A549 (cell line): ENCODE data around the gene PPP2R5C. TPM values are rescaled to one million over a fixed set of nuclear protein-coding genes. Genes with fewer than 3 reads are reported as not detected.

Experiments used
- ATAC-seq, 2 experiments: fragments of 200-7000 bp in 1 of 2; fragments of >200 bp in 1 of 2; cut with Nextera tagmentation in 1 of 2; cut with Tn5 transposase in 1 of 2; 3 replicates each; pipeline versions ENCODE4 v1.8.0 to v1.9.1; 2018 to 2020; ENCODE audit warnings: mild to moderate bottlenecking in 1 of 2, moderate library complexity in 1 of 2
- CTCF ChIA-PET: fragments of 300-600 bp; sonication (Branson Sonifier 250); formaldehyde crosslinking; extraction: SDS; loops from one replicate; lab custom pipeline; 2021; ENCODE audit warnings: antibody characterized with exemption, inconsistent platforms; lab: Yijun Ruan, JAX
- POLR2A ChIA-PET: fragments of 350-600 bp; formaldehyde crosslinking; extraction: SDS; loops from one replicate; lab custom pipeline; 2021; ENCODE audit warnings: antibody characterized with exemption, inconsistent platforms; lab: Yijun Ruan, JAX
- DNase-seq, 2 experiments: peaks; one replicate each; pipeline versions ENCODE4 v3.0.0 to v3.0.0-alpha.2; 2011 to 2016; ENCODE audit warnings: low read depth in 1 of 2, low spot score in 1 of 2
- FAIRE-seq: peaks from 2 replicates; lab custom pipeline; 2011; peaks lifted over from hg19 to GRCh38; lab: Jason Lieb, UNC
- H3K27ac ChIP-seq, 2 experiments: fragments of >200 bp; sonication (Bioruptor Twin); formaldehyde crosslinking; 3 replicates each; pipeline ENCODE4 v1.5.1; 2016 to 2017
- H3K4me1 ChIP-seq: fragments of >200 bp; sonication (Bioruptor Twin); formaldehyde crosslinking; 3 replicates; pipeline ENCODE4 v1.6.1; 2016
- H3K4me2 ChIP-seq: fragments of >200 bp; sonication (Bioruptor Twin); formaldehyde crosslinking; 3 replicates; pipeline ENCODE4 v1.6.1; 2016
- H3K4me3 ChIP-seq: fragments of >200 bp; sonication (Bioruptor Twin); formaldehyde crosslinking; 3 replicates; pipeline ENCODE4 v1.5.1; 2016
- H3K9me3 ChIP-seq: fragments of >200 bp; sonication (Bioruptor Twin); formaldehyde crosslinking; 3 replicates; pipeline ENCODE4 v1.6.1; 2016
- ATOH8 ChIP-seq: fragments of 250-450 bp; sonication (Bioruptor Pico); IDR thresholded peaks from 2 replicates; pipeline ENCODE4 v1.5.0; 2020; ENCODE audit warnings: low read depth, mild to moderate bottlenecking, moderate library complexity
- BHLHE40 ChIP-seq: IDR thresholded peaks from 2 replicates; pipeline ENCODE4 v1.6.1; 2012; ENCODE audit warnings: low read depth, low read length, inconsistent platforms
- CBX2 ChIP-seq: fragments of 200-600 bp; sonication (generic); IDR thresholded peaks from 2 replicates; pipeline ENCODE4 v1.6.1; 2016; ENCODE audit warnings: low read depth, mild to moderate bottlenecking, borderline replicate concordance
- CBX8 ChIP-seq: fragments of 200-600 bp; sonication (generic); IDR thresholded peaks from 2 replicates; pipeline ENCODE4 v1.6.1; 2016
- CEBPB ChIP-seq, 2 experiments: fragments of >200 bp in 1 of 2; sonication (Bioruptor Twin) in 1 of 2; formaldehyde crosslinking in 1 of 2; IDR thresholded peaks; 2 replicates each; pipeline ENCODE4 v1.6.1; 2012 to 2016
- EHF ChIP-seq: fragments of 250-450 bp; sonication (Bioruptor Pico); IDR thresholded peaks from 2 replicates; pipeline ENCODE4 v1.5.0; 2020; ENCODE audit warnings: mild to moderate bottlenecking
- EHMT2 ChIP-seq: fragments of 200-600 bp; sonication (generic); IDR thresholded peaks from 2 replicates; pipeline ENCODE4 v1.6.1; 2016; ENCODE audit warnings: antibody characterized with exemption, low read depth, mild to moderate bottlenecking, moderate library complexity
- FOSL2 ChIP-seq, 2 experiments: fragments of 450-650 bp in 1 of 2; fragments of >200 bp in 1 of 2; sonication (Bioruptor Twin) in 1 of 2; formaldehyde crosslinking; IDR thresholded peaks; 2 replicates each; pipeline versions ENCODE4 v1.5.0 to v1.6.1; 2016 to 2020; ENCODE audit warnings: mild to moderate bottlenecking in 1 of 2, moderate library complexity in 1 of 2
- HDAC2 ChIP-seq: fragments of 200-600 bp; sonication (generic); IDR thresholded peaks from 2 replicates; pipeline ENCODE4 v1.6.1; 2016
- HEYL ChIP-seq: fragments of 250-450 bp; sonication (Bioruptor Pico); IDR thresholded peaks from 2 replicates; pipeline ENCODE4 v1.8.0; 2021; ENCODE audit warnings: mild to moderate bottlenecking, moderate library complexity
- JUN ChIP-seq, 2 experiments: fragments of >200 bp; sonication (Bioruptor Twin); formaldehyde crosslinking; IDR thresholded peaks; 2 replicates in 1 of 2; 3 replicates in 1 of 2; pipeline ENCODE4 v1.6.1; 2016 to 2017
- KDM1A ChIP-seq: fragments of 200-600 bp; sonication (generic); IDR thresholded peaks from 2 replicates; pipeline ENCODE4 v1.6.1; 2016; ENCODE audit warnings: low read depth, mild to moderate bottlenecking
- KDM5A ChIP-seq: fragments of 200-600 bp; sonication (generic); IDR thresholded peaks from 2 replicates; pipeline ENCODE4 v1.6.1; 2016; ENCODE audit warnings: antibody characterized with exemption, mild to moderate bottlenecking
- MAFK ChIP-seq: fragments of 450-650 bp; IDR thresholded peaks from 2 replicates; pipeline ENCODE4 v1.6.1; 2014; ENCODE audit not compliant: partially characterized antibody
- MAZ ChIP-seq: fragments of 150-350 bp; IDR thresholded peaks from 2 replicates; pipeline ENCODE4 v1.6.1; 2014; ENCODE audit warnings: antibody characterized with exemption, low read depth, low read length, borderline replicate concordance
- MYC ChIP-seq: IDR thresholded peaks from 2 replicates; pipeline ENCODE4 v1.6.1; 2012; ENCODE audit warnings: mild to moderate bottlenecking, inconsistent platforms, low read length, improper control_type of control experiment, borderline replicate concordance
- NFE2L2 ChIP-seq: fragments of 150-350 bp; conservative IDR thresholded peaks from 2 replicates; pipeline ENCODE4 v1.6.1; 2014; ENCODE audit warnings: low read length
- NPAS2 ChIP-seq: fragments of 250-450 bp; sonication (Bioruptor Pico); IDR thresholded peaks from 2 replicates; pipeline ENCODE4 v1.8.0; 2022; ENCODE audit warnings: mild to moderate bottlenecking, moderate library complexity, borderline replicate concordance
- POLR2AphosphoS2 ChIP-seq: conservative IDR thresholded peaks from 2 replicates; pipeline ENCODE4 v1.6.1; 2012; ENCODE audit warnings: low read length, improper control_type of control experiment, inconsistent platforms
- RAD21 ChIP-seq, 2 experiments: fragments of >200 bp in 1 of 2; sonication (Bioruptor Twin) in 1 of 2; formaldehyde crosslinking in 1 of 2; IDR thresholded peaks in 1 of 2; conservative IDR thresholded peaks in 1 of 2; 2 replicates in 1 of 2; 3 replicates in 1 of 2; pipeline ENCODE4 v1.6.1; 2012 to 2018; ENCODE audit warnings: inconsistent platforms in 1 of 2
- RARB ChIP-seq: fragments of 250-450 bp; sonication (Bioruptor Pico); IDR thresholded peaks from 2 replicates; pipeline ENCODE4 v1.8.0; 2021; ENCODE audit warnings: mild to moderate bottlenecking, moderate library complexity
- RFX5 ChIP-seq: fragments of 450-650 bp; IDR thresholded peaks from 2 replicates; pipeline ENCODE4 v1.7.1; 2014; ENCODE audit warnings: antibody characterized with exemption, mild to moderate bottlenecking, moderate library complexity
- SREBF2 ChIP-seq: fragments of 450-650 bp; IDR thresholded peaks from 2 replicates; pipeline ENCODE4 v1.6.1; 2014; ENCODE audit warnings: mild to moderate bottlenecking, moderate library complexity
- TFCP2L1 ChIP-seq: fragments of 250-450 bp; sonication (Bioruptor Pico); IDR thresholded peaks from 2 replicates; pipeline ENCODE4 v1.5.0; 2021; ENCODE audit warnings: mild to moderate bottlenecking
- USF2 ChIP-seq: fragments of 450-650 bp; IDR thresholded peaks from 2 replicates; pipeline ENCODE4 v1.6.1; 2014; ENCODE audit warnings: antibody characterized with exemption
- ZNF302 ChIP-seq: fragments of 250-450 bp; sonication (Bioruptor Pico); IDR thresholded peaks from 2 replicates; pipeline ENCODE4 v1.9.0; 2021; ENCODE audit warnings: inconsistent platforms, mild to moderate bottlenecking, moderate library complexity
- WGBS: methylation state at CpG from one replicate; pipeline ENCODE4 v1.1.6; 2017; ENCODE audit errors: missing lambda C conversion rate; 5-methylcytosine and 5-hydroxymethylcytosine counted together
- polyA plus RNA-seq, 4 experiments: library from polyadenylated mRNA; depleted of rRNA in 3 of 4; stranded (reverse); fragments of >200 nt; fragmentation: RNase III in 1 of 4; extraction: RNeasy Plus Mini Kit Qiagen cat#74134 plus additional on column Dnase treatment in 1 of 4; gene quantifications; 2 replicates in 3 of 4; 3 replicates in 1 of 4; pipeline ENCODE4 v1.2.3, GENCODE V29; 2011 to 2017
- TF ChIP-seq, protein P1 (sequence below): fragments of >200 bp; sonication (Bioruptor Twin); formaldehyde crosslinking; IDR thresholded peaks from 3 replicates; pipeline ENCODE4 v1.5.1; 2016
- TF ChIP-seq, protein P2 (sequence below): IDR thresholded peaks from 2 replicates; pipeline ENCODE4 v1.6.1; 2012
- TF ChIP-seq, protein P3 (sequence below): fragments of 150-350 bp; IDR thresholded peaks from 2 replicates; pipeline ENCODE4 v1.6.1; 2014; ENCODE audit warnings: low read depth, mild to moderate bottlenecking, low read length

Gene PPP2R5C
- polyA plus RNA-seq, 2 of the 4 experiments (the other 2 are of a cell fraction), result 74.8 to 150 TPM

DNA sequence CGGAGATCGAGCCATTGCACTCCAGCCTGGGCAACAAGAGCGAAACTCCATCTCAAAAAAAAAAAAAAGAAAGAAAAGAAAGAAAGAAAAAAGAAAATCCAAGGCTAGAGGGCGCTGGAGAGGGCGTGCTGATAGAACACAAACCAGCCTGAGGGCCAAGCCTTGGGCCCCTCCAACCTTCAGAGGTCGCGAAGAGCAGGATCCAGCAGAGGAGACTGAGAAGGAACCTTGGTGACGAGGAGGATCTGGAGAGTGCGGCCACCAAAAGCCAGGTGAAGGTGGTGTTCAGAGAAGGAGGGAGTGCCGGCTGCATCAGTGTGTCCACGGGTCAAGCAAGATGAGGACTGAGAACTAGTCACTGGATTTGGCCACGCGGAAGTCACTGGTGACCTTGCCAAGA lies 198.7 kb downstream of the PPP2R5C start:
- FAIRE-seq, result no peak
- TF ChIP-seq MYC (no peak), HEYL (CRISPR knock-in tag) (no peak), ZNF302 (CRISPR knock-in tag) (no peak), RAD21 (conservative IDR thresholded peaks at IDR 0.05 in 1 of 2, IDR thresholded peaks at IDR 0.05 in 1 of 2) (0 out of 5 replicates have a peak, but pooled peaks have one; percentile 12 to 27), CBX2 (no peak)
- TF ChIP-seq, protein P1, sequence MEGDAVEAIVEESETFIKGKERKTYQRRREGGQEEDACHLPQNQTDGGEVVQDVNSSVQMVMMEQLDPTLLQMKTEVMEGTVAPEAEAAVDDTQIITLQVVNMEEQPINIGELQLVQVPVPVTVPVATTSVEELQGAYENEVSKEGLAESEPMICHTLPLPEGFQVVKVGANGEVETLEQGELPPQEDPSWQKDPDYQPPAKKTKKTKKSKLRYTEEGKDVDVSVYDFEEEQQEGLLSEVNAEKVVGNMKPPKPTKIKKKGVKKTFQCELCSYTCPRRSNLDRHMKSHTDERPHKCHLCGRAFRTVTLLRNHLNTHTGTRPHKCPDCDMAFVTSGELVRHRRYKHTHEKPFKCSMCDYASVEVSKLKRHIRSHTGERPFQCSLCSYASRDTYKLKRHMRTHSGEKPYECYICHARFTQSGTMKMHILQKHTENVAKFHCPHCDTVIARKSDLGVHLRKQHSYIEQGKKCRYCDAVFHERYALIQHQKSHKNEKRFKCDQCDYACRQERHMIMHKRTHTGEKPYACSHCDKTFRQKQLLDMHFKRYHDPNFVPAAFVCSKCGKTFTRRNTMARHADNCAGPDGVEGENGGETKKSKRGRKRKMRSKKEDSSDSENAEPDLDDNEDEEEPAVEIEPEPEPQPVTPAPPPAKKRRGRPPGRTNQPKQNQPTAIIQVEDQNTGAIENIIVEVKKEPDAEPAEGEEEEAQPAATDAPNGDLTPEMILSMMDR, result peak; percentile 54
- CTCF ChIA-PET, result interaction anchor here (0.6 to 4.0 kb wide), 37 partner anchors 8 to 1859 kb away, joined by 3 to 42 read pairs (median 9); partner anchors contain the start of gene ZNF839
- no peak for DNase-seq
- Histone ChIP-seq H3K4me2 (peak overlapping the region; percentile 49), H3K27ac (peak overlapping the region in 1 of 2 experiments; percentile 45; a peak in 2 of 6 replicates), H3K4me3 (no peak overlapping the region), H3K9me3 (no peaks in the 10 kb centered on the region), H3K4me1 (peaks cover 28% of the 10 kb centered on the region)
- POLR2A ChIA-PET, result interaction anchor here (0.7 kb wide), 1 partner anchor 150 kb away, joined by 3 read pairs; no protein-coding TSS in a partner anchor
- peak in 1 of 2 experiments; percentile 12; a peak in 3 of 6 replicates for ATAC-seq
- WGBS, result 47% methylated on average over 13 of the region's 13 CpGs

GRCh38 chr14:101961011-101961721 lies 199.7 kb downstream of the PPP2R5C start:
- ATAC-seq (peak; percentile 11 to 60), FAIRE-seq (no peak), DNase-seq (peak; percentile 77 to 89)
- Histone ChIP-seq H3K27ac (peak overlapping the region; percentile 82 to 99), H3K4me2 (peak overlapping the region; percentile 66; the same call in 2 of the 3 replicates), H3K9me3 (no peaks in the 10 kb centered on the region), H3K4me1 (peaks cover 28% of the 10 kb centered on the region), H3K4me3 (no peak overlapping the region)
- CTCF ChIA-PET, result interaction anchor here (0.6 to 4.0 kb wide), 52 partner anchors 9 to 360 kb away, joined by 3 to 42 read pairs (median 6); partner anchors contain the start of gene ZNF839
- WGBS, result 51% methylated on average over 12 of the region's 19 CpGs
- POLR2A ChIA-PET, result interaction anchor here (0.6 kb wide), 1 partner anchor 12 kb away, joined by 3 read pairs; no protein-coding TSS in a partner anchor
- no peak for TF ChIP-seq USF2
- TF ChIP-seq, protein P2, sequence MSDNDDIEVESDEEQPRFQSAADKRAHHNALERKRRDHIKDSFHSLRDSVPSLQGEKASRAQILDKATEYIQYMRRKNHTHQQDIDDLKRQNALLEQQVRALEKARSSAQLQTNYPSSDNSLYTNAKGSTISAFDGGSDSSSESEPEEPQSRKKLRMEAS, result peak; percentile 91
- no peak for TF ChIP-seq FOSL2 (IDR thresholded peaks at IDR 0.05)
- TF ChIP-seq FOSL2 (CRISPR knock-in tag; IDR thresholded peaks at IDR 0.05), result no peak
- no peak for TF ChIP-seq ATOH8 (CRISPR knock-in tag)
- TF ChIP-seq, protein P3, sequence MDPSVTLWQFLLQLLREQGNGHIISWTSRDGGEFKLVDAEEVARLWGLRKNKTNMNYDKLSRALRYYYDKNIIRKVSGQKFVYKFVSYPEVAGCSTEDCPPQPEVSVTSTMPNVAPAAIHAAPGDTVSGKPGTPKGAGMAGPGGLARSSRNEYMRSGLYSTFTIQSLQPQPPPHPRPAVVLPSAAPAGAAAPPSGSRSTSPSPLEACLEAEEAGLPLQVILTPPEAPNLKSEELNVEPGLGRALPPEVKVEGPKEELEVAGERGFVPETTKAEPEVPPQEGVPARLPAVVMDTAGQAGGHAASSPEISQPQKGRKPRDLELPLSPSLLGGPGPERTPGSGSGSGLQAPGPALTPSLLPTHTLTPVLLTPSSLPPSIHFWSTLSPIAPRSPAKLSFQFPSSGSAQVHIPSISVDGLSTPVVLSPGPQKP, result no peak
- no peak for TF ChIP-seq RFX5
- TF ChIP-seq BHLHE40, result no peak
- no peak for TF ChIP-seq CBX8
- no peak for TF ChIP-seq JUN (IDR thresholded peaks at IDR 0.05)
- TF ChIP-seq CBX2, result no peak
- no peak for TF ChIP-seq EHF
- no peak for TF ChIP-seq POLR2AphosphoS2
- TF ChIP-seq SREBF2, result no peak
- no peak for TF ChIP-seq NFE2L2
- no peak for TF ChIP-seq ZNF302 (CRISPR knock-in tag)
- TF ChIP-seq NPAS2 (CRISPR knock-in tag), result no peak
- no peak for TF ChIP-seq RARB (CRISPR knock-in tag)
- no peak for TF ChIP-seq HDAC2
- TF ChIP-seq, protein P1, result peak; percentile 96
- TF ChIP-seq CEBPB (IDR thresholded peaks at IDR 0.05), result no peak
- TF ChIP-seq MAZ, result no peak
- TF ChIP-seq KDM1A, result no peak
- TF ChIP-seq EHMT2, result no peak
- no peak for TF ChIP-seq KDM5A
- TF ChIP-seq TFCP2L1 (CRISPR knock-in tag), result no peak
- TF ChIP-seq MAFK, result no peak
